ENCODE data around the gene TRMT2B. TPM values are rescaled to one million over a fixed set of nuclear protein-coding genes. Genes with fewer than 3 reads are reported as not detected.
A peak's percentile ranks its signal among the peaks of the same experiment; 100 is the strongest.

Gene TRMT2B
- total RNA-seq, 1 donor from 2014 or later = 37.9 TPM

- ChIA-PET CTCF (no interaction called here), POLR2A (no interaction called here)
- H3K4me1 Mint-ChIP-seq = peaks cover 8% of the 10 kb centered on the region
- no peak overlapping the region for H3K27ac Mint-ChIP-seq
- intact Hi-C loops (cut with micrococcal nuclease) = no loop called here
- DNase-seq (no peak), ATAC-seq (ENCODE audit: low read depth) (no peak)
- H3K27me3 Mint-ChIP-seq = peaks cover 11% of the 10 kb centered on the region
- no peaks in the 10 kb centered on the region for H3K9me3 Mint-ChIP-seq
- no peak overlapping the region for H3K4me3 Mint-ChIP-seq
- no peak for TF ChIP-seq CTCF (IDR thresholded peaks at IDR 0.05)
- H3K36me3 Mint-ChIP-seq (ENCODE audit: low read depth) = no peaks in the 10 kb centered on the region
Measured at GRCh38 chrX:101080326-101081124, 28.6 kb upstream of the TRMT2B start.

DNA sequence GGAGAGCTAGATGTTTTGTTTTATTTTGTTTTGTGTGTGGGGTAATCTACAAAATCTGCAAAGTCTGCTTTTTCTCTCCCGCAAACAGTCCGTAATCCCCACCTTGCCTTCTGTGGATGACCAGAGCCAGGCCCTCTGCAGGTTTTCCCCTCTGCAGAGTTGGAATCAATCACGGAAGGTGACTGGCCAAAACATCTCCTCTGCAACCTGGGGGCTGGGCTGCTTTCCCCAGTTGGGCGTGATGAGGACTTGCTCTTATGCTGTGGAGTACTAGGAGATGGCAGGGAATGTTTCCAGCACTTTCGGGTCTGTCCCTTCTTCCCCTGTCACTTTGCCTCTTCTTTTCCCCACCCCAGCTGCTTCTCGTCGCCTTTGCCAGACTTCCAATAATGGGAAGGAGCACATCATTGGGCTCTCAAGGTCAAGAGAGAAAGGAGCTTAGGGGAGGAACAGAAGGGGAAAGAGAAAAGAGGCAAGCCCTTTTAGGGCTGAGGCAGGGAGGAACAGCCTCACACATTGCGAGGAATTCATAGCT is 27.9 kb upstream of the TRMT2B start:
- Mint-ChIP-seq H3K4me1 (peaks cover 8% of the 10 kb centered on the region), H3K27ac (no peak overlapping the region), H3K27me3 (peaks cover 11% of the 10 kb centered on the region), H3K36me3 (ENCODE audit: low read depth) (no peaks in the 10 kb centered on the region), H3K9me3 (no peaks in the 10 kb centered on the region), H3K4me3 (no peak overlapping the region)
- ChIA-PET CTCF (no interaction called here), POLR2A (no interaction called here)
- no peak for TF ChIP-seq CTCF (IDR thresholded peaks at IDR 0.05)
- no peak for DNase-seq
- intact Hi-C loops (cut with micrococcal nuclease) = no loop called here
- no peak for ATAC-seq (ENCODE audit: low read depth)

DNA sequence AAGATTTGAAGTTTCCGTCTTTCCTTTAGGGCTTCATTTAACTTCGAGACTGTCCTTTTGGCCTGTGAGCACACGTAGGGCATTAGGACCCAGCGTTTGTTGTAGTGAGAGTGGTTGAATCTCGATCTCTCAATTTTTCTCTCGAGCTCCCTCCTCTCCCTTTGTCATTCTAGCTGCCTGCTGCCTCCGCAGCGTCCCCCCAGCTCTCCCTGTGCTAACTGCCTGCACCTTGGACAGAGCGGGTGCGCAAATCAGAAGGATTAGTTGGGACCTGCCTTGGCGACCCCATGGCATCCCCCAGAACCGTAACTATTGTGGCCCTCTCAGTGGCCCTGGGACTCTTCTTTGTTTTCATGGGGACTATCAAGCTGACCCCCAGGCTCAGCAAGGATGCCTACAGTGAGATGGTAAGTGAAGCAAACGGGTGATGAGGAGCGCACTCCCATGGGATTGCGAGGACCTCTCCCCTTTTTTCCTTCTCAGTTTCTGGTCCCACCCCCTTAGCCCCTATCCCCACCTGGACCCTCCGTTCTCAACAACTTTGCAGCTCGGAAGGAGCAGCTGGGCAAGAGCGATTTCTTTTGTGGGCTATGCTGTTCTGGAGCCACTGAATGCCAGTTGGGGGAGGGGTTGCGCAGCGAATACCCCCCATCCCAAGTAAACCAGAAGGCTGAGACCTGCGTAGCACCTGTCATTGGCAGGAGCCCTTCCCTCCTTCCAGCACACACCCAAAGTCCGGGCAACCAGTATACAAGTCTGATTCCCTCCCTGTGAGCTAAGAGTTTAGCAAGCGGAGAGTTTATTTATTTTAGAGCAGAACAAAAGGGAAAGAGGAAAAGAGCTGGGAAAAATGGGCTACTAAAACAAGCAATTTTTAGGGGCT is 27.0 kb upstream of the TRMT2B start, which contains the start of gene TMEM35A:
TMEM35A (plus strand) TSS at position 164 of the 883 bp plus-strand sequence; CDS start at position 288, 124 bp downstream.
- H3K4me3 Mint-ChIP-seq = peak within 1 kb of the TSS; percentile 28
- intact Hi-C loops (cut with micrococcal nuclease) = no loop called here
- no peak within 1 kb of the TSS for H3K27ac Mint-ChIP-seq
- peaks cover 11% of the 10 kb centered on the region for H3K27me3 Mint-ChIP-seq
- peaks cover 8% of the 10 kb centered on the region for H3K4me1 Mint-ChIP-seq
- ChIA-PET CTCF (no interaction called here), POLR2A (no interaction called here)
- DNase-seq (no peak), ATAC-seq (ENCODE audit: low read depth) (no peak)
- H3K36me3 Mint-ChIP-seq (ENCODE audit: low read depth) = no peaks in the 10 kb centered on the region
- H3K9me3 Mint-ChIP-seq = no peaks in the 10 kb centered on the region
- no peak for TF ChIP-seq CTCF (IDR thresholded peaks at IDR 0.05)

DNA sequence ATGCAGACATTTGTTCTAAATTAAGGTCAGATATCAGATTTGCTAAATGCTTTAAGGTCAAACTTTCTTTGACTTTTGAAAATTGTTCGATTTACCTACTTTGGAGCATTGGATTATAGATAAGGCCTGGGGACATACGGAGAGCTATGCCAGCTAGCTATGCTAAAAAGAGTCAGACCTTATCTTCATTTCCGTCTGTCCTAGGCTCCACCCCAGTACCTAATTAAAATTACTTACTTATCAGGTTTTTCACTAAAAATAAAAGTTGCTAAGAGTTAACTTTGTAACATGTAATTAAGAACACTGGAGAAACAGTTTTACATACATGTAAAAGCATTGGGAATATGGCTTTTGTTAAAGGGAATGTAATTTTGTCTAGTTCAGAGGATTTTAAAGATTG is 19.7 kb upstream of the TRMT2B start:
- POLR2A ChIA-PET = no interaction called here
- intact Hi-C loops (cut with micrococcal nuclease) = no loop called here
- H3K27me3 Mint-ChIP-seq = no peaks in the 10 kb centered on the region
- no peaks in the 10 kb centered on the region for H3K9me3 Mint-ChIP-seq
- no peaks in the 10 kb centered on the region for H3K4me1 Mint-ChIP-seq
- DNase-seq (no peak), ATAC-seq (ENCODE audit: low read depth) (no peak)
- no peaks in the 10 kb centered on the region for H3K36me3 Mint-ChIP-seq (ENCODE audit: low read depth)
- no peak for TF ChIP-seq CTCF (IDR thresholded peaks at IDR 0.05)
- no peak overlapping the region for H3K4me3 Mint-ChIP-seq
- CTCF ChIA-PET = no interaction called here
- no peak overlapping the region for H3K27ac Mint-ChIP-seq

DNA sequence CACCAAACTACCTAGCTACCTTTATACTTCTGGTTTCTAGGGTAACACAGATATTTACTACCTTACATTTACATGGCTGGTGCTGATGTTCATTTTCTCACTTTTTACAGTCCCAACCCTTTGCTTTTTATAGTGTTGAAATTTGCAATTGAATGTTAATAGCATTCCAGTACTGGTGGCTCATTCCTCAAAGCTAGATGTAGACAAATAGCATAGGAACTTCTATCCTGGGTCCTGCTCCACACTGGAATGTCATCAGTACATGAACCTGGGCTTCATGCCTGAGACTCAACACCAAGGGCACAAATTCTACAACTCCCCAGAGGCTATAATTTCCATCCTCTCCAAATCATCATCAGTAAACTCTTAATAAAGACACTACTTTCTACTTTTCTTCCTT is 10.3 kb upstream of the TRMT2B start:
- DNase-seq = no peak
- H3K4me3 Mint-ChIP-seq = no peak overlapping the region
- no peaks in the 10 kb centered on the region for H3K36me3 Mint-ChIP-seq (ENCODE audit: low read depth)
- ChIA-PET POLR2A (no interaction called here), CTCF (no interaction called here)
- intact Hi-C loops (cut with micrococcal nuclease) = no loop called here
- no peak for ATAC-seq (ENCODE audit: low read depth)
- no peak for TF ChIP-seq CTCF (IDR thresholded peaks at IDR 0.05)
- H3K4me1 Mint-ChIP-seq = peaks cover 3% of the 10 kb centered on the region
- H3K9me3 Mint-ChIP-seq = no peaks in the 10 kb centered on the region
- H3K27me3 Mint-ChIP-seq = no peaks in the 10 kb centered on the region
- no peak overlapping the region for H3K27ac Mint-ChIP-seq

All from activated B cell treated with CpG ODN at 0.5 μM for 24 hours (primary cell).